ENCODE results near the gene MMP12.

MMP12 gene

GRCh38 chr11:102874852-102875251 lies at the start of gene MMP12:
MMP12 (minus strand) TSS chr11:102874982; CDS start chr11:102874937, 45 bp downstream.
- Histone ChIP-seq H2AFZ (ENCODE audit: low read length) (no peak within 1 kb of the TSS), H3F3A (ENCODE audit: insufficient read depth, low read length) (no peaks in the 10 kb centered on the region), H3K27me3 (replicated peaks; ENCODE audit: insufficient read depth, low read length) (no peaks in the 10 kb centered on the region), H3K27ac (ENCODE audit: low read length) (no peak within 1 kb of the TSS), H3K4me3 (ENCODE audit: low read length) (no peak within 1 kb of the TSS), H3K9ac (ENCODE audit: low read length) (no peak within 1 kb of the TSS), H3K9me2 (replicated peaks; ENCODE audit: insufficient read depth, low read length) (no peaks in the 10 kb centered on the region), H4K20me1 (ENCODE audit: insufficient read depth, low read length) (no peaks in the 10 kb centered on the region), H3K4me1 (ENCODE audit: low read length) (no peaks in the 10 kb centered on the region), H3K79me2 (ENCODE audit: low read length) (no peaks in the 10 kb centered on the region), H3K9me3 (replicated peaks; ENCODE audit: insufficient read depth, low read length) (no peaks in the 10 kb centered on the region), H3K36me3 (replicated peaks; ENCODE audit: insufficient read depth, low read length) (no peaks in the 10 kb centered on the region), H3K4me2 (ENCODE audit: low read depth, low read length) (no peak within 1 kb of the TSS)
- TF ChIP-seq EZH2phosphoT487 (IDR thresholded peaks at IDR 0.05; ENCODE audit: low read length) (no peak), EZH2 (optimal IDR thresholded peaks at IDR 0.05; ENCODE audit: low read depth, low read length) (no peak), CTCF (IDR thresholded peaks at IDR 0.05; ENCODE audit: low read length) (no peak)
- DNase-seq: no peak

- TF ChIP-seq EZH2phosphoT487 (IDR thresholded peaks at IDR 0.05; ENCODE audit: low read length): no peak
- TF ChIP-seq CTCF (IDR thresholded peaks at IDR 0.05; ENCODE audit: low read length): no peak
- TF ChIP-seq EZH2 (optimal IDR thresholded peaks at IDR 0.05; ENCODE audit: low read depth, low read length): no peak
- Histone ChIP-seq H3K36me3 (replicated peaks; ENCODE audit: insufficient read depth, low read length) (no peaks in the 10 kb centered on the region), H3F3A (ENCODE audit: insufficient read depth, low read length) (no peaks in the 10 kb centered on the region)
Observed at GRCh38 chr11:102921587-102922220, 46.9 kb upstream of the MMP12 start.

GRCh38 chr11:102920118-102920684 lies 45.4 kb upstream of the MMP12 start:
- Histone ChIP-seq H3K4me3 (ENCODE audit: low read length) (no peak overlapping the region), H3K9me3 (replicated peaks; ENCODE audit: insufficient read depth, low read length) (no peaks in the 10 kb centered on the region), H3F3A (ENCODE audit: insufficient read depth, low read length) (no peaks in the 10 kb centered on the region), H3K79me2 (ENCODE audit: low read length) (no peaks in the 10 kb centered on the region), H3K9ac (ENCODE audit: low read length) (no peak overlapping the region), H2AFZ (ENCODE audit: low read length) (no peak overlapping the region), H3K27me3 (replicated peaks; ENCODE audit: insufficient read depth, low read length) (no peaks in the 10 kb centered on the region), H3K27ac (ENCODE audit: low read length) (no peak overlapping the region), H3K36me3 (replicated peaks; ENCODE audit: insufficient read depth, low read length) (no peaks in the 10 kb centered on the region), H3K4me2 (ENCODE audit: low read depth, low read length) (no peak overlapping the region), H3K9me2 (replicated peaks; ENCODE audit: insufficient read depth, low read length) (no peaks in the 10 kb centered on the region), H4K20me1 (ENCODE audit: insufficient read depth, low read length) (no peaks in the 10 kb centered on the region), H3K4me1 (ENCODE audit: low read length) (no peaks in the 10 kb centered on the region)
- TF ChIP-seq EZH2phosphoT487 (IDR thresholded peaks at IDR 0.05; ENCODE audit: low read length) (no peak), EZH2 (optimal IDR thresholded peaks at IDR 0.05; ENCODE audit: low read depth, low read length) (no peak), CTCF (IDR thresholded peaks at IDR 0.05; ENCODE audit: low read length) (no peak)
- DNase-seq: no peak

More at GRCh38 chr11:102921587-102922220, 46.9 kb upstream of the MMP12 start:
- no peaks in the 10 kb centered on the region for H3K4me1 ChIP-seq (ENCODE audit: low read length)
- H2AFZ ChIP-seq (ENCODE audit: low read length): no peak overlapping the region
- H4K20me1 ChIP-seq (ENCODE audit: insufficient read depth, low read length): no peaks in the 10 kb centered on the region
- no peak overlapping the region for H3K27ac ChIP-seq (ENCODE audit: low read length)
- DNase-seq: no peak
- no peak overlapping the region for H3K9ac ChIP-seq (ENCODE audit: low read length)
- no peak overlapping the region for H3K4me3 ChIP-seq (ENCODE audit: low read length)
- no peaks in the 10 kb centered on the region for H3K79me2 ChIP-seq (ENCODE audit: low read length)
- H3K27me3 ChIP-seq (replicated peaks; ENCODE audit: insufficient read depth, low read length): no peaks in the 10 kb centered on the region
- no peaks in the 10 kb centered on the region for H3K9me2 ChIP-seq (replicated peaks; ENCODE audit: insufficient read depth, low read length)
- no peaks in the 10 kb centered on the region for H3K9me3 ChIP-seq (replicated peaks; ENCODE audit: insufficient read depth, low read length)
- no peak overlapping the region for H3K4me2 ChIP-seq (ENCODE audit: low read depth, low read length)

Measured in MM.1S (cell line).